DMS53 treated with DMSO at 0.1 percent for 48 hours (cell line): Measurements from ENCODE around the gene PIM2.
"Not testable (repeated sequence)": the region's sequence is repeated elsewhere in the genome, so short reads cannot be mapped to it uniquely, and the experiment has no call there.

Source experiments
- DNase-seq: peaks from one replicate; lab custom pipeline; 2025; ENCODE audit not compliant: unreplicated experiment; lab: John Stamatoyannopoulos, UW

The PIM2 gene

DNA sequence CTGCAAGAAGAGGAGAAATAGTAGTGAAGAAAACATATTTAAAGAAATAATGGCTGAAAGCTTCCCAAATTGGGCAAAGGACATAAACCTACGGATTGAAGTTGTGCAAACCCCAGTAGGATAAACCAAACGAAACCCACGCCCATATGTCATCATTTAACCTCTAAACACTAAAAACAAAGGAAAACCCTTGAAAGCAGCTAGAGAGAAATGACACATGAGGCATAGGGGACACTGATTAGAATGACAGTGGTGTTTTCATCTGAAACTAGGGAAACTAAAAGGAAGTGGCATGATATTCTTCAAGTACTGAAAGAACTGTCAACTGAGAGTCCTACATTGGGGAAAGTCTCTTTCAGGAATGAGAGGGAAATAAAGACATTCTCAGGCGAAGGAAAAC, 41.9 kb downstream of the PIM2 start:
- DNase-seq, result not testable (repeated sequence)

DNA sequence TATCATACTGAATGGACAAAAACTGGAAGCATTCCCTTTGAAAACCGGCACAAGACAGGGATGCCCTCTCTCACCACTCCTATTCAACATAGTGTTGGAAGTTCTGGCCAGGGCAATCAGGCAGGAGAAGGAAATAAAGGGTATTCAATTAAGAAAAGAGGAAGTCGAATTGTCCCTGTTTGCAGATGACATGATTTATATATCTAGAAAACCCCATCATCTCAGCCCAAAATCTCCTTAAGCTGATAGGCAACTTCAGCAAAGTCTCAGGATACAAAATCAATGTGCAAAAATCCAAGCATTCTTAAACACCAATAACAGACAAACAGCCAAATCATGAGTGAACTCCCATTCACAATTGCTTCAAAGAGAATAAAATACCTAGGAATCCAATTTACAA, 46.8 kb downstream of the PIM2 start:
- DNase-seq, result not testable (repeated sequence)

DNA sequence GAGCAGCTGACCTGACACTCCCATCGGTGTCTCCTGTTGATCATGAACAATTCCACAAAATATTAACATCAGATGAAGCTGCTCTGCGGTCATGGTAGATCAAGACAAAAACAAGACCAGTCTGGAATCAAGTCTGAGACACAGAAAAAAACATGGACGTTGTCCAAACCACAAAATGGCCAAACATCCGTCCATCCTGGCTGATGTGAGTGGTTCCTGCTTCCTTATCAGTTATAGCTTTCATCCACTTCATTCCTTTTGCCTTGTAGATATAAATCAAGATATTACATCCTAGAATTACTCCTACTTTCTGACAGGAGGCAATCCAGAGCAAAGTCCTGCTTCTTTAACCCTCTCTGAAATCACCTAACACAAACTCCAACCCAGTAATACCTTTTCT, 54.6 kb downstream of the PIM2 start:
- no peak for DNase-seq
